GM13977 (cell line): ENCODE data around the gene MPHOSPH8.
"Not testable (repeated sequence)": the region's sequence is repeated elsewhere in the genome, so short reads cannot be mapped to it uniquely, and the experiment has no call there.

Experiments used
- DNase-seq: peaks from one replicate; pipeline ENCODE4 v3.0.0; 2012; ENCODE audit warnings: low spot score
- CTCF ChIP-seq: IDR thresholded peaks from 2 replicates; pipeline ENCODE4 v1.5.1; 2012; ENCODE audit warnings: mild to moderate bottlenecking, control low read depth; ENCODE audit not compliant: insufficient read depth; ENCODE audit errors: extremely low read depth, missing control alignments
- in situ Hi-C: fragments of 300-500 bp; cut with MboI; formaldehyde crosslinking; loops from one replicate; pipeline ENCODE4 v1.12.0; 2022; ENCODE audit warnings: low sequenced_read_pairs, low pct_unique_long_range_greater_than_20kb, mixed read lengths, inconsistent platforms; ENCODE audit not compliant: unreplicated experiment

The MPHOSPH8 gene

GRCh38 chr13:19624265-19624664, 9.2 kb upstream of the MPHOSPH8 start:
- in situ Hi-C loops = no loop called here
- no peak for DNase-seq
- TF ChIP-seq CTCF = no peak

GRCh38 chr13:19632915-19633478, 462 bp upstream of the MPHOSPH8 start:
- in situ Hi-C loops = no loop called here
- no peak for DNase-seq

GRCh38 chr13:19634256-19634740, 839 bp downstream of the MPHOSPH8 start:
- in situ Hi-C loops = no loop called here
- no peak for DNase-seq
- TF ChIP-seq CTCF = no peak

More at GRCh38 chr13:19632915-19633478, 462 bp upstream of the MPHOSPH8 start:
- no peak for TF ChIP-seq CTCF

- in situ Hi-C loops, DNase-seq: not testable (repeated sequence)
Observed at GRCh38 chr13:19635926-19636325, 2.5 kb downstream of the MPHOSPH8 start.

- no peak for TF ChIP-seq CTCF
- in situ Hi-C loops = no loop called here
Observed at GRCh38 chr13:19643652-19644051, 10.2 kb downstream of the MPHOSPH8 start.

GRCh38 chr13:19645000-19645399, 11.5 kb downstream of the MPHOSPH8 start:
- TF ChIP-seq CTCF = no peak
- no peak for DNase-seq
- in situ Hi-C loops = no loop called here

More at GRCh38 chr13:19643652-19644051, 10.2 kb downstream of the MPHOSPH8 start:
- no peak for DNase-seq

GRCh38 chr13:19646063-19646462, 12.6 kb downstream of the MPHOSPH8 start:
- no peak for DNase-seq
- TF ChIP-seq CTCF = no peak
- in situ Hi-C loops = no loop called here
